IMR-90 (cell line): ENCODE results near the gene SYN1. TPM values are rescaled to one million over a fixed set of nuclear protein-coding genes. Genes with fewer than 3 reads are reported as not detected.
A peak's percentile ranks its signal among the peaks of the same experiment; 100 is the strongest.

Source experiments
- ATAC-seq: fragments of 200-7000 bp; cut with Tn5 transposase; 2 replicates; pipeline ENCODE4 v1.9.1; 2020; ENCODE audit warnings: low read depth, mild to moderate bottlenecking, moderate library complexity
- BruUV-seq: library from RNA; stranded (reverse); fragments of 400-500 nt; replicated peaks from 2 replicates; lab custom pipeline; 2021; lab: Mats Ljungman, UMichigan
- CTCF ChIA-PET: fragments of 300-600 bp; formaldehyde crosslinking; extraction: SDS; loops from one replicate; lab custom pipeline; 2021; ENCODE audit warnings: antibody characterized with exemption; lab: Yijun Ruan, JAX
- POLR2A ChIA-PET: fragments of 300-600 bp; sonication (Branson Sonifier 250); formaldehyde crosslinking; loops from one replicate; lab custom pipeline; 2022; ENCODE audit warnings: antibody characterized with exemption; ENCODE audit not compliant: unreplicated experiment; lab: Charles Lee
- DNase-seq: peaks from one replicate; pipeline ENCODE4 v3.0.0; 2013
- H2AFZ ChIP-seq: replicated peaks from 2 replicates; pipeline ENCODE3; 2013; ENCODE audit warnings: low read length, mild to moderate bottlenecking; ENCODE audit not compliant: poor library complexity
- H2AK5ac ChIP-seq: 2 replicates; pipeline ENCODE4 v1.6.1; 2013; ENCODE audit warnings: low read depth, low read length, inconsistent platforms
- H2AK9ac ChIP-seq: replicated peaks from 2 replicates; pipeline ENCODE3; 2013; ENCODE audit warnings: mild to moderate bottlenecking, low read depth, low read length, moderate library complexity; ENCODE audit not compliant: poor library complexity
- H2BK120ac ChIP-seq: 2 replicates; pipeline ENCODE4 v1.6.1; 2013; ENCODE audit warnings: low read depth, low read length, inconsistent platforms
- H2BK15ac ChIP-seq: 3 replicates; pipeline ENCODE4 v1.6.1; 2013; ENCODE audit warnings: low read depth, low read length, inconsistent platforms
- H2BK20ac ChIP-seq: 2 replicates; pipeline ENCODE4 v1.6.1; 2013; ENCODE audit warnings: low read depth, mild to moderate bottlenecking, inconsistent platforms, low read length, moderate library complexity
- H2BK5ac ChIP-seq: 2 replicates; pipeline ENCODE4 v1.6.1; 2013; ENCODE audit warnings: mild to moderate bottlenecking, low read depth, low read length, inconsistent platforms; ENCODE audit not compliant: poor library complexity, severe bottlenecking
- H3K14ac ChIP-seq: replicated peaks from 2 replicates; pipeline ENCODE4 v1.6.1; 2013; ENCODE audit warnings: low read depth, low read length, inconsistent platforms
- H3K18ac ChIP-seq: 2 replicates; pipeline ENCODE4 v1.6.1; 2013; ENCODE audit warnings: low read depth, low read length, control low read depth
- H3K23ac ChIP-seq: 2 replicates; pipeline ENCODE4 v1.6.1; 2013; ENCODE audit warnings: low read depth, low read length, inconsistent platforms
- H3K27ac ChIP-seq: 2 replicates; pipeline ENCODE4 v1.5.1; 2013; ENCODE audit warnings: mild to moderate bottlenecking, control low read depth, low read length; ENCODE audit not compliant: insufficient read depth
- H3K27me3 ChIP-seq: 2 replicates; pipeline ENCODE4 v1.6.1; 2013; ENCODE audit warnings: low read length; ENCODE audit not compliant: control insufficient read depth, insufficient read depth
- H3K36me3 ChIP-seq: 2 replicates; pipeline ENCODE4 v1.6.1; 2013; ENCODE audit warnings: low read length, mixed read lengths; ENCODE audit not compliant: control insufficient read depth, insufficient read depth
- H3K4ac ChIP-seq: 2 replicates; pipeline ENCODE4 v1.6.1; 2013; ENCODE audit warnings: low read depth, low read length, inconsistent platforms
- H3K4me1 ChIP-seq: 2 replicates; pipeline ENCODE4 v1.6.1; 2013; ENCODE audit warnings: low read length, mixed read lengths; ENCODE audit not compliant: control insufficient read depth, insufficient read depth
- H3K4me2 ChIP-seq: 2 replicates; pipeline ENCODE4 v1.6.1; 2013; ENCODE audit warnings: low read depth, mild to moderate bottlenecking, control low read depth, low read length, moderate library complexity
- H3K4me3 ChIP-seq: 2 replicates; pipeline ENCODE4 v1.5.1; 2013; ENCODE audit warnings: low read depth, mild to moderate bottlenecking, control low read depth, low read length, moderate library complexity; ENCODE audit not compliant: insufficient read depth
- H3K56ac ChIP-seq: 2 replicates; pipeline ENCODE4 v1.6.1; 2013; ENCODE audit warnings: low read length, inconsistent platforms; ENCODE audit not compliant: insufficient read depth; ENCODE audit errors: extremely low read depth
- H3K79me1 ChIP-seq, 2 experiments: 2 replicates each; pipeline ENCODE4 v1.6.1; 2013; ENCODE audit warnings: low read length in 2 of 2, inconsistent platforms in 1 of 2, low read depth in 1 of 2
- H3K9ac ChIP-seq: 2 replicates; pipeline ENCODE4 v1.6.1; 2013; ENCODE audit warnings: low read depth, low read length, control low read depth
- H3K9me1 ChIP-seq: 2 replicates; pipeline ENCODE4 v1.6.1; 2013; ENCODE audit warnings: low read length, inconsistent platforms; ENCODE audit not compliant: insufficient read depth
- H3K9me3 ChIP-seq: 2 replicates; pipeline ENCODE4 v1.6.1; 2013; ENCODE audit warnings: low read length; ENCODE audit not compliant: control insufficient read depth, insufficient read depth
- H4K20me1 ChIP-seq: 2 replicates; pipeline ENCODE4 v1.6.1; 2013; ENCODE audit warnings: low read length, inconsistent platforms; ENCODE audit not compliant: insufficient read depth
- H4K5ac ChIP-seq: 2 replicates; pipeline ENCODE4 v1.6.1; 2013; ENCODE audit warnings: mild to moderate bottlenecking, low read depth, low read length, control low read depth
- H4K8ac ChIP-seq, 2 experiments: 2 replicates each; pipeline ENCODE4 v1.6.1; 2013; ENCODE audit warnings: low read depth in 2 of 2, low read length in 2 of 2, control low read depth in 1 of 2, inconsistent platforms in 1 of 2
- H4K91ac ChIP-seq: 2 replicates; pipeline ENCODE4 v1.6.1; 2013; ENCODE audit warnings: low read depth, low read length, inconsistent platforms; ENCODE audit not compliant: insufficient read depth
- BHLHE40 ChIP-seq: fragments of 150-350 bp; IDR thresholded peaks from 2 replicates; pipeline ENCODE4 v1.6.1; 2016; ENCODE audit warnings: mild to moderate bottlenecking, low read depth, low read length
- CEBPB ChIP-seq: IDR thresholded peaks from 2 replicates; pipeline ENCODE4 v1.6.1; 2012; ENCODE audit warnings: low read depth, low read length, improper control_type of control experiment
- CHD1 ChIP-seq: IDR thresholded peaks from 2 replicates; pipeline ENCODE4 v1.6.1; 2012; ENCODE audit warnings: low read depth, low read length, improper control_type of control experiment
- CTCF ChIP-seq: conservative IDR thresholded peaks from 2 replicates; pipeline ENCODE4 v1.5.1; 2012; ENCODE audit warnings: mild to moderate bottlenecking, low read depth, low read length, improper control_type of control experiment
- ELK1 ChIP-seq: fragments of 150-350 bp; IDR thresholded peaks from 2 replicates; pipeline ENCODE4 v1.6.1; 2016; ENCODE audit warnings: low read depth, mild to moderate bottlenecking, low read length, moderate library complexity, borderline replicate concordance
- MAFK ChIP-seq: IDR thresholded peaks from 2 replicates; pipeline ENCODE4 v1.6.1; 2012; ENCODE audit warnings: low read depth, low read length, improper control_type of control experiment
- MAZ ChIP-seq: IDR thresholded peaks from 2 replicates; pipeline ENCODE4 v1.6.1; 2012; ENCODE audit warnings: low read depth, mild to moderate bottlenecking, low read length, improper control_type of control experiment, moderate library complexity, borderline replicate concordance
- MXI1 ChIP-seq: IDR thresholded peaks from 2 replicates; pipeline ENCODE4 v1.6.1; 2012; ENCODE audit warnings: low read depth, mild to moderate bottlenecking, low read length, moderate library complexity, borderline replicate concordance
- NFE2L2 ChIP-seq: fragments of 150-350 bp; IDR thresholded peaks from 2 replicates; pipeline ENCODE4 v1.6.1; 2016; ENCODE audit warnings: low read depth, mild to moderate bottlenecking, low read length
- RAD21 ChIP-seq: IDR thresholded peaks from 2 replicates; pipeline ENCODE4 v1.6.1; 2012; ENCODE audit warnings: low read length, improper control_type of control experiment
- RCOR1 ChIP-seq: IDR thresholded peaks from 2 replicates; pipeline ENCODE4 v1.6.1; 2012; ENCODE audit warnings: mild to moderate bottlenecking, low read length, improper control_type of control experiment; ENCODE audit not compliant: insufficient replicate concordance
- RFX5 ChIP-seq: IDR thresholded peaks from 2 replicates; pipeline ENCODE4 v1.8.0; 2012; ENCODE audit warnings: low read depth, mild to moderate bottlenecking, low read length, moderate library complexity
- USF2 ChIP-seq: fragments of 150-350 bp; IDR thresholded peaks from 2 replicates; pipeline ENCODE4 v1.6.1; 2017; ENCODE audit warnings: mild to moderate bottlenecking, antibody characterized with exemption, low read length, low read depth
- WGBS, 2 experiments: methylation state at CpG; one replicate each; pipeline versions ENCODE4 v1.1.5 to v1.1.7; 2013; ENCODE audit warnings: missing lambda C conversion rate in 2 of 2; ENCODE audit not compliant: insufficient read length in 1 of 2; ENCODE audit errors: extremely low coverage in 2 of 2; 5-methylcytosine and 5-hydroxymethylcytosine counted together
- dilution Hi-C: fragments of 300-500 bp; cut with HindIII; formaldehyde crosslinking; loops from one replicate; pipeline ENCODE4 v1.14.3; 2018; ENCODE audit warnings: low sequenced_read_pairs; ENCODE audit not compliant: unreplicated experiment
- in situ Hi-C: fragments of 300-500 bp; cut with MboI; formaldehyde crosslinking; loops from 3 replicates; pipeline ENCODE4 v1.14.3; 2019; ENCODE audit warnings: low sequenced_read_pairs, inconsistent platforms, mixed read lengths
- intact Hi-C: fragments of 100-400 bp; cut with micrococcal nuclease; formaldehyde crosslinking; loops from 2 replicates; pipeline ENCODE4 v1.10.0; 2022
- polyA plus RNA-seq, 3 experiments: library from polyadenylated mRNA; depleted of rRNA; stranded (reverse); fragments of >200 nt; gene quantifications; 2 replicates each; pipeline ENCODE4 v1.2.3, GENCODE V29; 2012; ENCODE audit warnings: low replicate concordance in 1 of 3
- total RNA-seq: library from RNA; depleted of rRNA; stranded (reverse); fragments of >200 nt; gene quantifications from 2 replicates; pipeline ENCODE4 v1.2.3, GENCODE V29; 2012

SYN1 gene
- total and polyA plus RNA-seq, 2 of the 4 experiments (the other 2 are of a cell fraction), result under 0.01 to 0.56 TPM

GRCh38 chrX:47576021-47576898, 43.4 kb downstream of the SYN1 start:
- CTCF ChIA-PET, result no interaction called here
- H4K5ac ChIP-seq, result no peak overlapping the region
- no peaks in the 10 kb centered on the region; the same call in 1 of the 2 replicates for H3K9me3 ChIP-seq
- intact Hi-C loops (no loop called here), in situ Hi-C loops (no loop called here), dilution Hi-C loops (no loop called here)
- WGBS, 2 experiments, result 80% methylated on average over 14 of the region's 20 CpGs; no CpG with 5 or more reads in 1 of the 2 experiments
- H2BK15ac ChIP-seq, result no peak overlapping the region
- H2AK5ac ChIP-seq, result no peak overlapping the region; the same call in 1 of the 2 replicates
- no peak for ATAC-seq
- no peak overlapping the region for H3K56ac ChIP-seq
- no peak overlapping the region for H4K91ac ChIP-seq
- H3K14ac ChIP-seq, result no peak overlapping the region
- H3K23ac ChIP-seq, result peak overlapping the region; percentile 39; the same call in 1 of the 2 replicates
- DNase-seq, result no peak
- TF ChIP-seq RCOR1, result no peak
- no peak for TF ChIP-seq RAD21
- no peak for TF ChIP-seq CTCF
- no peak for TF ChIP-seq CEBPB
- no peak for TF ChIP-seq NFE2L2
- no peak for TF ChIP-seq MXI1
- TF ChIP-seq MAZ, result no peak
- TF ChIP-seq USF2, result no peak
- TF ChIP-seq CHD1, result no peak
- TF ChIP-seq ELK1, result no peak
- TF ChIP-seq MAFK, result no peak
- TF ChIP-seq RFX5, result no peak
- no peak for TF ChIP-seq BHLHE40
- POLR2A ChIA-PET, result no interaction called here
- H3K36me3 ChIP-seq, result peaks cover 6% of the 10 kb centered on the region; the same call in 1 of the 2 replicates
- H4K20me1 ChIP-seq, result no peaks in the 10 kb centered on the region
- H3K79me1 ChIP-seq, result peaks cover 0 to 7% of the 10 kb centered on the region in 2 experiments; a peak in 1 of 4 replicates
- H3K4ac ChIP-seq, result no peak overlapping the region; the same call in 1 of the 2 replicates
- H2BK120ac ChIP-seq, result no peak overlapping the region
- no peak overlapping the region for H2AK9ac ChIP-seq
- H3K9me1 ChIP-seq, result peaks cover 16% of the 10 kb centered on the region
- H3K4me2 ChIP-seq, result no peak overlapping the region
- peaks cover 31% of the 10 kb centered on the region for H3K4me1 ChIP-seq
- no peak overlapping the region for H3K4me3 ChIP-seq
- H3K27me3 ChIP-seq, result no peaks in the 10 kb centered on the region
- no TSS peak for BruUV-seq
- H3K27ac ChIP-seq, result no peak overlapping the region
- H2BK5ac ChIP-seq, result no peak overlapping the region
- no peak overlapping the region for H3K9ac ChIP-seq
- H3K18ac ChIP-seq, result no peak overlapping the region
- H2BK20ac ChIP-seq, result no peak overlapping the region
- no peak overlapping the region for H4K8ac ChIP-seq
- no peak overlapping the region for H2AFZ ChIP-seq
